ENCODE results near the gene STARD8.

- TF ChIP-seq CTCF (IDR thresholded peaks at IDR 0.05), result no peak
- TF ChIP-seq POLR2A (IDR thresholded peaks at IDR 0.05), result no peak
These were observed 67.4 kb downstream of the STARD8 start for GRCh38 chrX:68714856-68715255.

All from testis (tissue), 2 donors.